AG04450 (cell line): ENCODE measurements around the gene GARNL3. TPM values are rescaled to one million over a fixed set of nuclear protein-coding genes. Genes with fewer than 3 reads are reported as not detected.

Source experiments
- CTCF ChIA-PET: fragments of 300-600, 350-600 bp; formaldehyde crosslinking; extraction: SDS; loops from one replicate; lab custom pipeline; 2022; ENCODE audit warnings: antibody characterized with exemption, inconsistent platforms; lab: Charles Lee
- POLR2A ChIA-PET: fragments of 350-600 bp; formaldehyde crosslinking; extraction: SDS; loops from one replicate; lab custom pipeline; 2021; ENCODE audit warnings: antibody characterized with exemption, inconsistent platforms; lab: Yijun Ruan, JAX
- DNase-seq: peaks from one replicate; pipeline ENCODE4 v3.0.0-alpha.2; 2011; ENCODE audit warnings: low read depth, low spot score
- H3K27ac ChIP-seq: one replicate; pipeline ENCODE4 v1.5.1; 2012; ENCODE audit warnings: low read depth, low read length, control low read depth
- H3K27me3 ChIP-seq: one replicate; pipeline ENCODE4 v1.6.0; 2012; ENCODE audit warnings: low read length; ENCODE audit not compliant: control insufficient read depth, insufficient read depth
- H3K4me3 ChIP-seq: 2 replicates; pipeline ENCODE4 v1.5.1; 2011; ENCODE audit warnings: mild to moderate bottlenecking, low read depth, low read length, control low read depth
- H3K9me3 ChIP-seq: 2 replicates; pipeline ENCODE4 v1.5.1; 2012; ENCODE audit warnings: low read length; ENCODE audit not compliant: control insufficient read depth, insufficient read depth
- CTCF ChIP-seq: IDR thresholded peaks from 2 replicates; pipeline ENCODE4 v1.5.1; 2011; ENCODE audit warnings: low read depth, low read length, control low read depth, inconsistent platforms
- polyA plus RNA-seq: library from polyadenylated mRNA; depleted of rRNA; stranded (reverse); fragments of >200 nt; gene quantifications from 2 replicates; pipeline ENCODE4 v1.2.3, GENCODE V29; 2011

Gene GARNL3
- polyA plus RNA-seq, 1 experiment: 2.7 TPM

GRCh38 chr9:127263664-127264063 lies 910 bp upstream of the GARNL3 start:
- no peaks in the 10 kb centered on the region for H3K27me3 ChIP-seq
- TF ChIP-seq CTCF: no peak
- ChIA-PET CTCF (no interaction called here), POLR2A (no interaction called here)
- no peak overlapping the region for H3K4me3 ChIP-seq
- no peak for DNase-seq
- no peaks in the 10 kb centered on the region for H3K9me3 ChIP-seq
- H3K27ac ChIP-seq: no peak overlapping the region

DNA sequence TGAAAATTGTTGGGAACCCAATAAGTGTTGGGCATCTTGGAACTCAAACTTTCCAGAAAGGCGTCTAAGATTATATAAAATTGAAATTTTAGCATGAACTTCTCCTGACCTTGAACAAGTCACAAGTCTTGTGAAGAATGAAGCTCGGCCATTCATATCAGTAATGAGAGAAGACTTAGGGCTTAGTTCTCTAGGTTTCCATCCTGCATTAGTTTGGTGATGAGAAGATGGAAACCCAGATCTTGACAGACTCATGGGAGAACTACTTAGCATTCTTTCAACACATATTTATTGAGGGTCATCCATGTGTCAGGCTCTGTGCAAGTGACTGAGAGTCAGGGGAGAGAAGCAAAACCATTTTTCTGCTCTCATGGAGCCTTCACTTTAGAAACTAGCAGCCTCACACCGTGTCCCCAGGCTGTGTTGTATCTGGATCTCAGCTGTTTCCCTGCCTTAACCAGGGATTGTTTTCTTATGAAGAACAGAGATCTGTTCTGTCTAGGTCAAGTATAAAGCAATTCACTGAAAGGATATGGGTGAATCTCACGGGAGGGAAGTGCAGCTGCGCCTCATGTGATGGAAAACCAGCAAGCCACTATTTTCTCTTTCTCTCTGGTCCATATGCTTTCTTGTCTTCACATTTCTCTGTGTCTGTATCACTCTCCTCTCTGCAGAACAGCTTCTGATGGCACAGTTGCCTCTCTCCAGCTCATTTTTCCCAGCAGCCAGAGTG lies 3.4 kb downstream of the GARNL3 start:
- Histone ChIP-seq H3K4me3 (no peak overlapping the region), H3K27ac (no peak overlapping the region), H3K27me3 (no peaks in the 10 kb centered on the region), H3K9me3 (no peaks in the 10 kb centered on the region)
- no peak for DNase-seq
- TF ChIP-seq CTCF: no peak
- CTCF ChIA-PET: no interaction called here
- POLR2A ChIA-PET: no interaction called here

DNA sequence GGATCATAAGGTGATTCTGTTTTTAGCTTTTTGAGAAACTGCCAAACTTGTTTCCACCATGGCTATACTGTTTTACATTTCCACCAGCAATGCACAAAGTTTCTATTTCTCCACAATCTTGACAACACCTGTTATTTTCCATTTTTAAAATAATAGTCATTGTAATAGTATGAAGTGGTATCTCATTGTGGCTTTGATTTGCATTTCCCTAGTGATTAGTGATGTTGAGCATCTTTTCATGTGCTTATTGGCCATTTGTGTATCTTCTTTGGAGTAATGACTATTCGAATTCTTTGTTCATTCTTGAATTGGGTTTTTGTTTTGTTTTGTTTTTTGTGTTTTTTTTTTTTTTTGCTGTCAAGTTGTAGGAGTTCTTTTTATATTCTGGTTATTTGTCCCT lies 4.9 kb downstream of the GARNL3 start:
- Histone ChIP-seq H3K27me3 (no peaks in the 10 kb centered on the region), H3K9me3 (no peaks in the 10 kb centered on the region), H3K4me3 (no peak overlapping the region), H3K27ac (no peak overlapping the region)
- TF ChIP-seq CTCF: no peak
- ChIA-PET POLR2A (no interaction called here), CTCF (no interaction called here)
- no peak for DNase-seq

DNA sequence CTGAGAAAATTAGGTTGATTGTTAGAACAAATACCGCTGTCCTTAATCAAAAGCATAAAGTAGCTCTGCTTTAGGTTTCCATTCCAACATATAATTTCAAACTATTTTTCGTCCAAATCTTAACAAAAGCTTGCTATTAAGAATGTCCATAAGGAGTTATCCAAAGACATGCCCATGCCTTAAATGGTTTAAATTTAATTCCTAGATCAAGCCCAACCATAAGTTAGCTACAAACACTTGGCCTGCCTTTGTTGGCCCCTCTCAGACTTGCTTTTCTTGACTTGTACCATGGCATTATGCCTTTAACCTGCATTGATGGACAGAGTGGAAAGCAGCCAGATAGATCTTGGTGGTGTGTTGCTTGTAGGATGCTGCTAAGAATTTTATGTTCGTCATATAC lies 8.8 kb downstream of the GARNL3 start:
- Histone ChIP-seq H3K4me3 (no peak overlapping the region), H3K27me3 (peaks cover 8% of the 10 kb centered on the region), H3K9me3 (no peaks in the 10 kb centered on the region), H3K27ac (no peak overlapping the region)
- ChIA-PET POLR2A (no interaction called here), CTCF (no interaction called here)
- TF ChIP-seq CTCF: no peak
- DNase-seq: no peak

- no peaks in the 10 kb centered on the region for H3K9me3 ChIP-seq
- H3K4me3 ChIP-seq: no peak overlapping the region
- DNase-seq: no peak
- ChIA-PET CTCF (no interaction called here), POLR2A (no interaction called here)
- TF ChIP-seq CTCF: no peak
- H3K27me3 ChIP-seq: peaks cover 12% of the 10 kb centered on the region
- H3K27ac ChIP-seq: no peak overlapping the region
Observed at GRCh38 chr9:127277099-127277498, 12.5 kb downstream of the GARNL3 start.
